HPDE6-E6E7 (cell line): ENCODE results near the gene STOM.

Experiments used
- DNase-seq: peaks from one replicate; pipeline ENCODE4 v3.0.0; 2011; ENCODE audit warnings: missing footprints; ENCODE audit errors: extremely low spot score

Gene STOM

DNA sequence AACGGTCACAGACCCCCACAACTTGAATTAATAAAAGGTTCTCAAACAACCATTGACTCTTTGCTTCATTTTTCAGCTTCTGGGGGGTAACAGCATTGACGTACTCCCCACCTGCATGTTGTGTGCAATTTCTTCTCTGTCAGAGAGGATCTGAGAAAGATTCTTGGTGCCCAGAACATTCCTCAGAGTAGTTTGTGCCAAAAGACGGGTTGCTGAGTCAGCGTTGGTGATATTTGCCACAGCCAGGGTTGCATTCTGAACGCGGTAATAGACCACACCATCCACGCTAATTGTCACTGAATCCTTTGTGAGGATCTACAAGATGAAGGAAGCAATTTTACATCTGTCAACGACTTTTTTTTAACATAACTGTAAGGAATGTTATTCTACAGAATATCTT, 21.0 kb downstream of the STOM start:
- no peak for DNase-seq

DNA sequence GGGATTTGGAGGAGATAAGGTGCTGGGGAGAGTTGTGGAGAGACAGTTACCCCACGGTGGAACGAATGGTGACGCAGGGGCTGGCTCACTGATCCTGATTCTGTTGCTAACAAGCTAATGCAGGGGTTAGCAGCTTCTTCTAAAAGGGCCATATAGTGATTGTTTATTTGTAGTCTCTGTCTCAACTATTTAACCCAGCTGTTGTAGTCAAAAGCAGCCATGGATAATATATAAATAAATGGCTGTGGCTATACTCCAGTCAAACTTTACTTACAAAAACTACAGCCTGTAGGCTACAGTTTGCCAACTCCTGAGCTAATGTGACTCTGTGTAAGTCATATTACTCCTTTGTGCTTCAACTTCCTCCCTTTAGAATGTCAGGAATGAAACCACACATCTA, 21.8 kb downstream of the STOM start:
- no peak for DNase-seq

DNA sequence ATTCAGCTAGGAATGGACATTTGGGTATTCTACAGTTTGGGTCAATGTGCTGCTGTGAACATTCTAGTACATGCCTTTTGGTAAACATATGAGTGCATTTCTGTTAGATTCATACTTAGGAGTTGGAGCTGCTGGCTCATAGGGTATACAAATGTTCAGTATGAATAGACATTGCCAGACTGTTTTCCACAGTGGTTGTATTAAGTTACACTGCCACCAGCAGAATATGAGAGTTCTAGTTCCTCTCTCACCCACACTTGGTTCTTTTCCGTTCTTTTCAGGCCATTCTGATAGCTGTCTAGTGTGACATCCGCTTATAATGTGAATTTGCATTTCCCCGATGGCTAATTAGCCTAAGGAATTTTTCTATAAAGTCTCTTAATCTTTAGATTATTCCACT, 25.0 kb downstream of the STOM start:
- DNase-seq, result no peak

DNA sequence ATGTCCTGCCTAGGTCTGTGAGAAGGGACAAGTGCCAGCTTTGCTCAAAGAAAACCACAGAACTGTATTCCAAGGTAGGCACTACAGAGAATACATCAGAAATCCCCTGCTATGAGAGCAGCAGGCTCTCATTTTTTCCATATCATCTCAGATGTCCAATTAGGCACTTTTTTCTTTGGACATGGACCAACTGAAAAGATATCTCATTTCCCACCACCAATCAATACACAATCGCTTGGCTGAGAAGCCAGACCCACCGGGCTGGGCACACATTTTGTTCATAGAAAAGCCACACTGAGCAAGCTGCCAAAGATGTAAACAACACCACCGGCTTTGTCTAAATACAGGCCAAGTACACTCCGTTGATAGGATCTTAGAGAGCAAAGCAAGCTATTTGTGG, 25.9 kb downstream of the STOM start:
- DNase-seq, result no peak

DNA sequence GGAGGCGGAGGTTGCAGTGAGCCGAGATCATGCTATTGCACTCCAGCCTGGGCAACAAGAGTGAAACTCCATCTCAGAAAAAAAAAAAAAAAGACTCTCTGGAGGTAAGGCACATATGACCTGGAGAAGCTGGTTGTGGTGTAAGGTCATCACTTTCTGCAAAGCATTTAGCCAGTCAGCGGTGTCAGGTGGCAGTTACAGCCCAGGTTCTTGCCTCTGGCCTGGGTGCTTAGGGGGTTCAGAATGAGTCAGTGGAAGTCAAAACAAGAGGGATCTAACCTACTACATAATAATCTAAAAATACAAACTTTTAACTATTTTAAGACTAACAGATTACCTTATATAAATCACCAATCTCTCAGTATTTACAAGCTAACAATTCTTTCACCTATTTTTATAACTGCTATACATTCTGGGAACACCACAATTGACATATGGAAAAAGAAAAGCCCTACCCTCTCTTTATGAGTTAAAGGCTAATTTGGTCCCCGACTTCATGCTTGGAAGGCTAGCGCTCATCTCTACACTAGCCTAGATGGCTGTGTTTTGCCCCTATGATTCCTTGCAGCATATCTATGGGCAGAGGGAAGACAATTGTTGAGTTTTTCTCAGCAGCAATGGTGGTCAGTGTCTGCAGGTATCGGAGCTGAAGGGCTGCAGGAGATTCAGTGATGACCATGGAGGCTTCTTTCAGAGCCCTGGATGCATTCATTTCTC, 29.2 kb downstream of the STOM start:
- no peak for DNase-seq

DNA sequence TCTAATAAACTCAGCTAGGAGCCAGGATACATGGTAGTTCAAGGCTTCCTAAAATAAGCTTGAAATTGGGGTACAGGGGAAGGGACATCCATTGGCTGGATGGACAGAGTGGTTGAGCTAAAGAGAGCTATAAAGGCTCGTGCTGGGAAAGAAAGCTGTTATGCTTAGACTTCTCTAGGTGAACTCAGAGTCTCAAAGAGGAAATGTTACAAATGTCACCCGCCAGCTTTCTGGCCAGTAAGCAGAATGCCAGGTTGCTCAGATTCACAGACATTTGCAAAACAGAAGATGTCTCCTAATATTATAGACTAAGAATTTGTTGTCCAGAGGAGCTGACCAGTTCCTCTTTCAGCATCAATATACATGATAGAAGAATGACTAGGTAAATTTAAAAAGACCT, 30.6 kb downstream of the STOM start:
- no peak for DNase-seq

DNA sequence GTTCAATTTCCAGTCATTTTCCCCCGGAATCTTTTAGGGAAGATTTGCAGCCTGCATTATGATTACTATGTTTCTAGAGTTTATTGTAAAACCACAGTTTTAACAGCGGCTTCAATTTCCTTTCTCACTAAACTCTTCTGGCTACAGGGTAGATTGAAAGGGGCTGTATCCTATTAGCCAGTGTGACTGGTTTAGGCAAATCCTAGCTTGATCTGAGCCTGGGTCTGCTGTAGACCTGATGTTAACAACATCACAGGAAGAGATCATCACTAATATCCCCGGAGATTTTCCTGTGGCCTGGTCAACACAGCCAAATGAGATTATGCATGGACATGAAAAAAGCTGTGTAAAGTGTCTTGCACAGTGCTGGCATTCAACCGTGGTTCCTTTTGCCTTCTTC, 33.4 kb downstream of the STOM start:
- DNase-seq, result no peak

DNA sequence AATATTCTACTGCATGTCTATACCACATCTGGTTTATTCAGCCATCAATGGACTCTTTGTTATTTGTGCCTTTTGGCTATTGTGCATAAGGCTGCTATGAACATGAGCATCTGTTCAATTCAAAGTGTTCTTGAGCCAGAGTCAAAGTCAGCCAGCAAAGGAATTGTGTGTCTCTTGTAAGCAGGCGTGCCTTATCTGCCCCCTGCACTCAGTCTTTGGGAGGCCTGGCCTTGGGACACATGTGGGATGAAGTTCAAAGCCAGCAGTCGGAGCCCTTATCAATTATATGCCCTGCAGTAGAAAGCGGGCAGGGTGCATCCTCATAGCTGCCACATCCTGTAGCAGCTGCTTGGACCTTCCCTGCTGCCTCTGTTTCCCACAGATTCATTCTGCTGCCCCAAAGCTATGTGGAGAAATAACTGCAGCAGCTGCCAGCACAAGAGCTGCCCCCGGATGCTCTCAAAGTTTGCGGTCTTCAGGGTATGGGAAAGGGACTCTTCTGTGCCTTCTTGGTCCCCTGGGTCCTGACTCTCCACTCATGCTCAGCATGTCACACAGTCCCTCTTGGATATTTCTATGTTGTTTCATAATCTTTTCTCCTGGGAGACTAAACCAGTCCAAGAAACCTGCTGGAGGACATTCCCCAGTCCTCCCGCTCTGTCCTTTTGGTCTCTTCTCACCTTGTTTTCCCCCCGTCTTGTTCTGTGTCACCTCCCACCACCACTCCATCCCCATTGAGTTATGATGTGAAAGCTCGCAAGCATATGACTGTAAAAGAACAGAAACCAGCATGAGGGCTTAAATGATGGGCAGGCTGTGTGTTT, 35.9 kb downstream of the STOM start:
- no peak for DNase-seq

DNA sequence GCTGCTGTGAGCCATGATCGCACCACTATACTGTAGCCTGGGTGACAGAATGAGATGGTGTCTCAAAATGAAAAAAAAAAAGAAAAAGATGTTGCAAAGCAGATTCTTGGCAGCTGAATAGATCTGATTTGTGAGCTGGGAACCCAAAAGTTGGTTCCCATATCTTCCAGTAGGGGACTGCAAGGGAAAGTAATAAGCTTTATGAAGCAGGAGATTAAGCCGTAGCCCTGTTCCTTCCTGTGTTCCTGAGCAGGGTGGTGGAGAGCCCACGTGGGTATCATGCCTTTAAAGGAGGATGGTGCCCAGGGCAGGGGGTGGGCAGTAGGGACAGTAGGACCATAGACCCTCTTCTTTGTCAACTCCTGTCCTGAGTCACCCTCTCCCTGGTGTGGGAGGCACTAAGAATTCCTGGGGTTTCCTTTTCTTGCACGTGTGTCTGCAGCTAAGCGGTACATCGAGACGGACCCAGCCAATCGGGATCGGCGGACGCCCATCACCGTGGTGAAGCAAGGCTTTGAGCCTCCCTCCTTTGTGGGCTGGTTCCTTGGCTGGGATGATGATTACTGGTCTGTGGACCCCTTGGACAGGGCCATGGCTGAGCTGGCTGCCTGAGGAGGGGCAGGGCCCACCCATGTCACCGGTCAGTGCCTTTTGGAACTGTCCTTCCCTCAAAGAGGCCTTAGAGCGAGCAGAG, 37.9 kb downstream of the STOM start:
- DNase-seq, result no peak

DNA sequence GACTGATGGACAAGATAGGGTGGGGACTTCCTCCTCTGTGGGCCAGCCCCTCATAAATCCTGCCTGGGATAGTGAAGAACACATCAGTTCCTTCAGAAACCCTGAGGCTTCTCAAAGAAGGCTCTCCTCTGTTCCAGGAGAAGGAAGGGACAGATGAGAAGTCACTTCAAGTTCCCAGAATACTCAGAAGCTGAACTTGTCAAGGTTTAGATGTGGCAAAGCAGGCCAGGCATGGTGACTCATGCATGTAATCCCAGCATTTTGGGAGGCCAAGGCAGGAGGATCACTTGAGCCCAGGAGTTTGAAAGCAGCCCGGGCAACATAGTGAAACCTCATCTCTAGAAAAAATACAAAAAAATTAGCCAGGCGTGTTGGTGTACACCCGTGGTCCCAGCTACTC, 38.5 kb downstream of the STOM start:
- no peak for DNase-seq

DNA sequence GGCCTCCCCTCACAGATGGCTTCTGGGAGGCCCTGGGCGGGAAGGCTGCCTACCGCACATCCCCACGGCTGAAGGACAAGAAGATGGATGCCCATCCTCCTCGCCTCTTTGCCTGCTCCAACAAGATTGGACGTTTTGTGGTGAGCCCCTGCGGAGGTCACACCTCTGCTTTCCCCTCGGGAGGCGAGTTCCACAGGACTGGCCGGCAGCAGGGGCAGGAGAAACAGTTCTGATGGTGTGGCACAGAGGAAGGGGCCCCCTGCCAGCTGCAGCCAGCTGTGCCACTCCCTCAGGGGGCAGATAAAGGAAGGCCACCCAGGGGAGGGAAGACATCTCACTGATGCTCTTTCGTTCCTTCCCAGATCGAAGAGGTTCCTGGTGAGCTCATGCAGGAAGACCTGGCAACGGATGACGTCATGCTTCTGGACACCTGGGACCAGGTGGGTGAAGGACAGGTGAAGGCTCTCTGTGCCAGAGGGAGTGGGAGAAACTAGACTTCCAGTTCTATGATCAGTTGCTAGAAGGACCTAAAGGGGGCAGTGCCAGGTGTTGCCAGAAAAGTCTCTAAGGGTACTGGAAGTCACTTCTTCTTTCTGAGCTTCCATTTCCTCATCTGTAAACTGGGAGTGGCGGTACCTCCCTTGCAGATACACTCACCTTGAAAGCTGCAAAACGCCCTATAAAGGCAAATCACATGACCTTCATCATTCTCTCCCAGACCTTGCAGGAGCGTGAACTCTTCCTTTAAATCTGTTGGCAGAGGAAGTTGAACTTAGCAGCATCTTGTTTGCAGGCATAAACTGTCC, 41.0 kb downstream of the STOM start:
- DNase-seq, result no peak

DNA sequence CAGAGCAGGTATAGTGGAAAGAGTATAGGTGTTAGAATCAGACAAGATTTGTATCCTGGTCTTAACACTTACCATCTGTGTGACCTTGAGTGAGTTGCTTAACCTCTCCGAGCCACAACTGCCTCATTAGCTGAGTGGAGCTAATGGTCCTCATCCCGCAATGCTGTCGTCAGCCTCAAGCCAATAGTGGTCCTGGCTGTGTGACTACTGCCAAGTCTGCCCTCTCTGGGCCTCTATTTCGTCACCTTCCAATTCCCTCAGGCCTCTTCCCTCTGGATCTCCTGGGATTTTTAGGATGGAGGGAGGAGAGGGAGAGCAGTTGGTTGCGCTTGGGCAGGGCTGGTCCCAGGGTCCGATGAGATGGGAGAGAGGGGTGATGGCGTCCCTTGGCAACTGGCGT, 41.6 kb downstream of the STOM start:
- no peak for DNase-seq

DNA sequence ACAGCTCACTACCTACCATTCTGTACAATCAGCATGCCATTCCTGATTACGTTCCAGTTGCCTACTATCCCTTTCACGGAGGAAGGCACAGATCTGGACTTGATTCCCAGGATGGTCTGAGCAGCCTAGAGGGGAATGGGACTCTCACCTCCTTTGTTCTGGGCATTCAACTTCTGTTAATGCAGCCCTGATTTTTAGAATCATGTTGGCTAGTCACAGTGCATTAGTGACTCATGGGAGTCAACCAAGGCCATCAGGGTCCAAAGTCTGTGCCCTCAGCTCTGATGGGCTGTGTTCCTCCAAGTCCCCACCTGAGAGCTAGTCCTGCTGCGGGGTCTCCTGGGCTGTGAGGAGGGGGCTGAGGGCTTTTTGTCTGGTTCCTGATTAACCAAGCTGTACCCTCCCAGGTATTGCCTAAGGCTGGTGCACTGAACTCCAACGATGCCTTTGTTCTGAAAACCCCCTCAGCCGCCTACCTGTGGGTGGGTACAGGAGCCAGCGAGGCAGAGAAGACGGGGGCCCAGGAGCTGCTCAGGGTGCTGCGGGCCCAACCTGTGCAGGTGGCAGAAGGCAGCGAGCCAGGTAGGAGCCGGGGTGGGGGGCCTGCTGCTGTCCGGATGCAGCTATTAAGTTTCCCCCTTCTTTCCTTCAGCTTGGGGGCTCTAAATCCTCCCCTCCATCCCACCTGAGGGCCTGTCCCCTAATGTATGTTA, 43.0 kb downstream of the STOM start:
- no peak for DNase-seq

DNA sequence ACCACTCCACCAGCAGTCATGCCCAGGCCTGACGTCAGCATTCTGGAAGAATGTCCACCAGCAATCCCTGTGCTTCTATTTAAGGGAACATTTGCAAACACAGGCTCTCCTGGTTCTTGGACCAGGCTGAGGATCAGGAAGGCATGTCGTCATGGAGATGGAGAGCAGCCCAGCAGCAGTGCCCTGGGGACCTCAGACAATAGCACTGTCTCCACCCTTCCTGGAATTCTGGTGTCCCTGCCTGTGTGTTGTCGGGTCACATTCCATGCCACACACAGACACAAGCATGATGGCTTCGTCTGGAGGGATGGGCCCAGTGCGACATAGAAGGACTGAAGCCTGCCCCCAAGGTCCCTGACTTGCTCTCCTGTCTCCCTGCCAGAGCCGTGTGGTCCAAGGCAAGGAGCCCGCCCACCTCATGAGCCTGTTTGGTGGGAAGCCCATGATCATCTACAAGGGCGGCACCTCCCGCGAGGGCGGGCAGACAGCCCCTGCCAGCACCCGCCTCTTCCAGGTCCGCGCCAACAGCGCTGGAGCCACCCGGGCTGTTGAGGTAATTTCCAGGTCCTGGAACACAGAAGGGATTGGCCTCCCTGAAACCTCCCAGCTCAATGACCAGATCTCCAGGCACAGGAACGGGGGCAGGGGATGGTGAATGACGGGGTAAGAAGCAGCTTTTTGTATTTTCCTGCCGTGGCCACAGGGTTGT, 43.8 kb downstream of the STOM start:
- no peak for DNase-seq

DNA sequence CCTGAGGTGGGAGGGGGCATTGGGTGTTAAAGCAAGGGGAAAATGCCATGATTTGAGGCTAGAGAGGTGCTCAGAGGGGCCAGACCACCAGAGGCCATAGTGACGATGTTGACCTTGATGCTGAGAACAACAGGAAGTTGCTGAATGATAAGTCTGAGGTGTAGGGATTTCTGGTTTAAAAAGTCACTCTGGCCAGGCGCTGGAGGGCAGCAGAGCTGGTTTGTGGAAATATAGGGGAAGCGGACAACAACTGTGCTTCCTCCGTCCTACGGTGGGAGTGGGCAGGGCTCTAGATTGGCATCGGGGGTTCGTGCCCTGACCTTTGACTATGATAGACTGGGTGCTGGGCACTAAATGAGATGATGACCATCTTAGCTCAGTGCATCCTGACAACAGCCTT, 44.7 kb downstream of the STOM start:
- DNase-seq, result no peak

DNA sequence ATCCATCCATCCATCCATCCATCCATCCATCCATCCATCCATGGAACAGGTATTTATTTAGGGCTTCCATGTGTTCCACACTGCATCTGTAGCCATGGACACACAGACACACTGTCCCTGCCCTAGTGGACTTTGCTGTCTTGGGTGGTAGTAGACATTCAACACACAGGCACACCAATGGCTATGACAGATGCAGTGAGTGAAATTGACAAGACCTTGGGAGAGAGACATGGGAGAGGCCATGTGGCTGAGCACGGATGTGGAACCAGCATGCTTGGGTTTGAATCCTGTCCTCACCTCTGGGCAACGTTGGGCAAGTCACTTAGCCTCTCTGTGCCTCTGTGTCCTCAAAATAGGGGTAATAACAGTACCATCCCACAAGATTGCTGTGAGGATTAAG, 45.3 kb downstream of the STOM start:
- DNase-seq, result no peak

DNA sequence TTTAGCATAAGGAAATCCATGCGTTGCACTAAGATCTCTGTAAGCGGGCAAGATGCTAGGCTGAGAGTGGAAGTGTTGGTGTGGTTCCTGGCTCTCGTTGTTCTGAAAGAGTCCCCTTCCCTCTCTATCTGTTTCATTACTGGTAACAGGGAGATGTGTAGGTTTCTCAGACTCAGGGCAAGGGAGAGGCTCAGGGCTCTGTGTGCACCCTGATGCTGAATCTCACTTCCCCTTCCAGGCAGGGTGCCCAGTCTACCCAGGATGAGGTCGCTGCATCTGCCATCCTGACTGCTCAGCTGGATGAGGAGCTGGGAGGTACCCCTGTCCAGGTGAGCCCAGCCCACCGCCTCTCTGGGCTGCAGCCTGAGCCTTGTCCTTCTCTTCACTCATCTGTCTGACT, 45.7 kb downstream of the STOM start:
- DNase-seq, result no peak

DNA sequence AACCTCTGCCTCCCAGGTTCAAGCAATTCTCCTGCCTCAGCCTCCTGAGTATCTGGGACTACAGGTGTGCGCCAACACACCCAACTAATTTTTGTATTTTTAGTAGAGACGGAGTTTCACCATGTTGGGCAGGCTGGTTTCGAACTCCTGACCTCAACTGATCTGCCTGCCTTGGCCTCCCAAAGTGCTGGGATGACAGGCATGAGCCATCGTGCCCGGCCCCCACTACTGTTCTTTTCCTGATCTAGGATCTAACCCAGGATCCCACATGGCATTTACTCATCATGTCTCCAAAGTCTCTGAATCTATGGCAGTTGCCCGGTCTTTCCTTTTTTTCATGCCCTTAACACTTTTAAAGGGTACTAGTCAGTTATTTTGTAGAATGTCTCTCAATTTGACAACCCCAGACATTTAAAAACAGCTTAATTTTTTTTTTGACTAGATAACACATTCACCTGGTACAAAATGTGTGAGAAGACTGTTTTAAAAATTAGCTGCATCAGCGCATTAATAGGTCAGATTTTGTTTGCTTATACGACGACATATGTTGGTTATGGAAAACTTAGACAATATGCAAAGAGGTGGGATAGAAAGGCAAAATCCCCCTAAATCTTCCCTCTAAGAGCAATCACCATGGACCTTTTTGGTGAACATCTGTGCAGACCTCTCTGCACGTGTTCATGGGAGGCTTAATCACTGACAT, 46.5 kb downstream of the STOM start:
- no peak for DNase-seq

DNA sequence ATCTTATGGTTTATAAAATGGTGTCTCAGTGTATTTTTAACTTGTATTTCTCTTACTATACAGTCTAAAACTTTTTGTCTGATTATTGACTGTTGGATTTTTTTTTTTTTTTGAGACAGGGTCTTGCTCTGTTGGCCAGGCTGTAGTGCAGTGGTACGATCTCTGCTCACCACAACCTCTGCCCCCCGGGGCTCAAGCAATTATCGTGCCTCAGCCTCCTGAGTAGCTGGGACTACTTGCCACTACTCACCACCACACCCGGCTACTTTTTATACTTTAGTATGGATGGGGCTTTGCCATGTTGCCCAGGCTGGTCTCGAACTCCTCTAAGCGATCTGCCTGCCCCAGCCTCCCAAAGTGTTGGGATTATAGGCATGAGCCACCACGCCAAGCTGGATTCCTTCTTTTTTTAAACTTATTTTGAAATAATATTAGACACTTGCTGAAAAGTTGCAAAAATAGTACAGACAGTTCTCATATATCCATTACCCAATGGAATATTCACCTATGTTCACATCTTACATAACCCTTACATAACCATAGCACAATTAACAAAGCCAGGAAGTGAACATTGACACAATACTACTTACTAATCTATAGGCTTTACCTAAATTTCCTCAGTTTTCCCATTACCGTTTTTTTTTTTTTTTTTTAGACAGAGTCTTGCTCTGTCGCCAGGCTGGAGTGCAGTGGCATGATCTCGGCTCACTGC, 47.2 kb downstream of the STOM start:
- DNase-seq, result no peak
